ENCODE data around the gene COL12A1.

GRCh38 chr6:75180864-75181263, 25.0 kb downstream of the COL12A1 start:
- no peak for TF ChIP-seq POLR2AphosphoS5 (IDR thresholded peaks at IDR 0.05; ENCODE audit: low read depth)
- no peak for TF ChIP-seq CTCF (IDR thresholded peaks at IDR 0.05; ENCODE audit: insufficient read depth, low read length)
- no peak for TF ChIP-seq REST (IDR thresholded peaks at IDR 0.05; ENCODE audit: insufficient replicate concordance, low read depth)

All from HL-60 (cell line).